SK-N-SH (cell line): Measurements from ENCODE around the gene HBG1.

Source experiments
- POLR2AphosphoS5 ChIP-seq: IDR thresholded peaks from 2 replicates; pipeline ENCODE4 v1.6.1; 2012; ENCODE audit warnings: low read depth, low read length
- TF ChIP-seq, protein P1 (sequence below): fragments of 200-600 bp; sonication (generic); IDR thresholded peaks from 2 replicates; pipeline ENCODE4 v1.6.1; 2017; ENCODE audit warnings: antibody characterized with exemption, mild to moderate bottlenecking, moderate library complexity
- TF ChIP-seq, protein P2 (sequence below): fragments of 150-350 bp; IDR thresholded peaks from 2 replicates; pipeline ENCODE4 v1.6.1; 2016; ENCODE audit warnings: mild to moderate bottlenecking, low read depth, low read length

DNA sequence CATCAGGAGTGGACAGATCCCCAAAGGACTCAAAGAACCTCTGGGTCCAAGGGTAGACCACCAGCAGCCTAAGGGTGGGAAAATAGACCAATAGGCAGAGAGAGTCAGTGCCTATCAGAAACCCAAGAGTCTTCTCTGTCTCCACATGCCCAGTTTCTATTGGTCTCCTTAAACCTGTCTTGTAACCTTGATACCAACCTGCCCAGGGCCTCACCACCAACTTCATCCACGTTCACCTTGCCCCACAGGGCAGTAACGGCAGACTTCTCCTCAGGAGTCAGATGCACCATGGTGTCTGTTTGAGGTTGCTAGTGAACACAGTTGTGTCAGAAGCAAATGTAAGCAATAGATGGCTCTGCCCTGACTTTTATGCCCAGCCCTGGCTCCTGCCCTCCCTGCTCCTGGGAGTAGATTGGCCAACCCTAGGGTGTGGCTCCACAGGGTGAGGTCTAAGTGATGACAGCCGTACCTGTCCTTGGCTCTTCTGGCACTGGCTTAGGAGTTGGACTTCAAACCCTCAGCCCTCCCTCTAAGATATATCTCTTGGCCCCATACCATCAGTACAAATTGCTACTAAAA is 22.8 kb downstream of the HBG1 start, which contains the start of gene HBB:
- TF ChIP-seq, protein P1, sequence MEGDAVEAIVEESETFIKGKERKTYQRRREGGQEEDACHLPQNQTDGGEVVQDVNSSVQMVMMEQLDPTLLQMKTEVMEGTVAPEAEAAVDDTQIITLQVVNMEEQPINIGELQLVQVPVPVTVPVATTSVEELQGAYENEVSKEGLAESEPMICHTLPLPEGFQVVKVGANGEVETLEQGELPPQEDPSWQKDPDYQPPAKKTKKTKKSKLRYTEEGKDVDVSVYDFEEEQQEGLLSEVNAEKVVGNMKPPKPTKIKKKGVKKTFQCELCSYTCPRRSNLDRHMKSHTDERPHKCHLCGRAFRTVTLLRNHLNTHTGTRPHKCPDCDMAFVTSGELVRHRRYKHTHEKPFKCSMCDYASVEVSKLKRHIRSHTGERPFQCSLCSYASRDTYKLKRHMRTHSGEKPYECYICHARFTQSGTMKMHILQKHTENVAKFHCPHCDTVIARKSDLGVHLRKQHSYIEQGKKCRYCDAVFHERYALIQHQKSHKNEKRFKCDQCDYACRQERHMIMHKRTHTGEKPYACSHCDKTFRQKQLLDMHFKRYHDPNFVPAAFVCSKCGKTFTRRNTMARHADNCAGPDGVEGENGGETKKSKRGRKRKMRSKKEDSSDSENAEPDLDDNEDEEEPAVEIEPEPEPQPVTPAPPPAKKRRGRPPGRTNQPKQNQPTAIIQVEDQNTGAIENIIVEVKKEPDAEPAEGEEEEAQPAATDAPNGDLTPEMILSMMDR, result no peak
- no peak for TF ChIP-seq POLR2AphosphoS5
- TF ChIP-seq, protein P2, sequence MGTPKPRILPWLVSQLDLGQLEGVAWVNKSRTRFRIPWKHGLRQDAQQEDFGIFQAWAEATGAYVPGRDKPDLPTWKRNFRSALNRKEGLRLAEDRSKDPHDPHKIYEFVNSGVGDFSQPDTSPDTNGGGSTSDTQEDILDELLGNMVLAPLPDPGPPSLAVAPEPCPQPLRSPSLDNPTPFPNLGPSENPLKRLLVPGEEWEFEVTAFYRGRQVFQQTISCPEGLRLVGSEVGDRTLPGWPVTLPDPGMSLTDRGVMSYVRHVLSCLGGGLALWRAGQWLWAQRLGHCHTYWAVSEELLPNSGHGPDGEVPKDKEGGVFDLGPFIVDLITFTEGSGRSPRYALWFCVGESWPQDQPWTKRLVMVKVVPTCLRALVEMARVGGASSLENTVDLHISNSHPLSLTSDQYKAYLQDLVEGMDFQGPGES, result no peak
